ENCODE data around the gene ANAPC5.

- TF ChIP-seq CTCF (conservative IDR thresholded peaks at IDR 0.05 in 1 of 2, IDR thresholded peaks at IDR 0.05 in 1 of 2; ENCODE audit: low read depth in 1 of 2, low read length in 2 of 2) = no peak
- TF ChIP-seq EZH2 (IDR thresholded peaks at IDR 0.05; ENCODE audit: low read length, missing control alignments) = no peak
Measured at GRCh38 chr12:121314431-121314830, 37.8 kb downstream of the ANAPC5 start.
